NCI-H2171 treated with DMSO at 0.1 percent for 48 hours (cell line): ENCODE results near the gene TNF.

Experiments
- DNase-seq: peaks from one replicate; lab custom pipeline; 2025; lab: John Stamatoyannopoulos, UW

The TNF gene

GRCh38 chr6:31544676-31545075, 30.7 kb upstream of the TNF start:
- DNase-seq, result no peak

DNA sequence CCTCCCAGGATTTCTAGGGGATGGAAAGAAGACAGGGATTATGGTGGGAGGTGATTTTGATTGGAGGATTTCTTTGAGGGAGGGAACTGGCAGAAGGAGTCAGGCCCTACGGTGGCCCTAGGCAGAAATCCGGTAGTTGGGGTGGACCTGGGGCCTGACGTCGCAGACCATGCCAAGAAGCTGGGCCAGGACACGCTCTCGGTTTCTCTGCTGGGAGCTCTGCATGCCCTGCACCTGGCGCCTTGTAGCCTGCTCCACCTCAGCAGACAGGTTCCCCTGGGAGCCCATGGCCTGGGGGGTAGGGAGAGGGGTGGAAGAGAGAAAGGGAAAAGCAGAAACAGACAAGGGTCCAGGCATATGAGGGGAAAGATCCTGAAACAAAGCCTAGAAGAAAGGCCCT, 30.1 kb upstream of the TNF start:
- no peak for DNase-seq

DNA sequence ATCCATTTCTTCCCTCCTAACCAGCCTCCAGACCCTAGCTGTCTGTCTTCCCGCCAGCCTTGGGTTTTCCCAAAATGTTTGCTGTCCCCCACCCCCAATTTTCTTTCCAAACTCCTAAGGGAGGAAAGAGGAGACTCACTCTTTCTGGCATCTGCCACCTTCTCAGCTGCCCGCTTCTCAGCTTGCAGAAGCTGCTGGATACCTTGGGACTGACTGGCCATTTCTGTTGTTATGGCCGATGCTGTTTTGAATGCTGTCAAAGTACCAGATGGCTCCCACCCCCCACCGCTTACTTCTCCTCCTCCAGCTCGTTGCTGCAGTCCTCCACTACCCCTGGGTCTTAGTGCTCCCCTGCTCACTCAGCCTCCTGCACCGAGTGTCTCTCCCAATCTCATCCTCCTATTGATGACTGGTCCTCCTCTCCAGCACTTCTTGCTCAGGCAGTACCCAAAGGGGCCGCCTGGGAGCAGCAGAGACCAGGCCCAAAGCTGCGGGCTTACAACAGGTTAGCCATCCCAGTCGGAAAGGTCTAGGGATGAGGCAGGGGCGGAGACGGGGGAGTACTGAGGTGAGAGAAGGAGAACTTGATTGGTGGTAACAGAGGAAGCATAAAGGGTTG, 28.9 kb upstream of the TNF start, which contains the start of gene ATP6V1G2:
Gene ATP6V1G2, minus strand, starts transcription at position 270 of the 619 bp plus-strand sequence. Its CDS starts 49 bp downstream, at position 221.
- peak; percentile 98 for DNase-seq

DNA sequence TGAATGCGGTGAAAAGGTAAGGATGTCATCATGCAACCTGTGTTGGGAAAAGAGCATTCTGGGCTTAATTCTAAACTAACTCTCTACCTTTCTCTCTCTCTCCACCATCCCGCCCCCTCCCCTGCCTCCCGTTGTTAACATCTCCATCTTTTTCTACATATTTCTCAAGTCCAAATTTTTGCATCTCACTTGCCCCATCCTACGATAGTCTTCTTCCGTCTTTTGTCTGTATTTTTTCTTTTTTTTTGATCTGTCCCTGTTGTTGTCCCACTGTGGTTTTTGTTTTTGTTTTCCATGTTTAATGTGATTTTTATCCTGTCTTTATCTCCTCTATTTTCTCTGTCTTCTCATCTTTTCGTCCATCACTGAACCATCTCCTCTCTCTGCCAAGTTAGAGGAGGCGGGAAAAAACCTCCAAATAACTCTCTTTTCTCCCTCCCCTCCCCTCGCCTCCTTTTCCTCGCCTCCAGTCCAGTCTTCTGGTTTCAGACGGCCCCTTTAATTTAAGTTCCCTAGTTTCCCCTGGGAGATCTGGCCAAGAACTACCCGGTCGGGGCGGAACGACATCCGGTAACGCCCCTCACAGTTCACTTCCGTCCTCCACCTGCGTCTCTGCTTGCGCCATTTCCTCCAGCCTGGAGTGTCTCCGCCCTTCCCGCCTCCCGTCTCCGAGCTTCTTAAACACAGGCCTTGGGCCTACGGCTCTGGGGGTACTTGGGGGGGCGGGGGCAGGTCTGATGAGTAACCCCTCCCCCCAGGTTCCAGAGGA, 28.2 kb upstream of the TNF start, which contains the start of gene NFKBIL1:
Gene NFKBIL1, plus strand, starts transcription at position 651 of the 769 bp plus-strand sequence. Its CDS starts 87 bp downstream, at position 738.
- DNase-seq, result peak; percentile 99

DNA sequence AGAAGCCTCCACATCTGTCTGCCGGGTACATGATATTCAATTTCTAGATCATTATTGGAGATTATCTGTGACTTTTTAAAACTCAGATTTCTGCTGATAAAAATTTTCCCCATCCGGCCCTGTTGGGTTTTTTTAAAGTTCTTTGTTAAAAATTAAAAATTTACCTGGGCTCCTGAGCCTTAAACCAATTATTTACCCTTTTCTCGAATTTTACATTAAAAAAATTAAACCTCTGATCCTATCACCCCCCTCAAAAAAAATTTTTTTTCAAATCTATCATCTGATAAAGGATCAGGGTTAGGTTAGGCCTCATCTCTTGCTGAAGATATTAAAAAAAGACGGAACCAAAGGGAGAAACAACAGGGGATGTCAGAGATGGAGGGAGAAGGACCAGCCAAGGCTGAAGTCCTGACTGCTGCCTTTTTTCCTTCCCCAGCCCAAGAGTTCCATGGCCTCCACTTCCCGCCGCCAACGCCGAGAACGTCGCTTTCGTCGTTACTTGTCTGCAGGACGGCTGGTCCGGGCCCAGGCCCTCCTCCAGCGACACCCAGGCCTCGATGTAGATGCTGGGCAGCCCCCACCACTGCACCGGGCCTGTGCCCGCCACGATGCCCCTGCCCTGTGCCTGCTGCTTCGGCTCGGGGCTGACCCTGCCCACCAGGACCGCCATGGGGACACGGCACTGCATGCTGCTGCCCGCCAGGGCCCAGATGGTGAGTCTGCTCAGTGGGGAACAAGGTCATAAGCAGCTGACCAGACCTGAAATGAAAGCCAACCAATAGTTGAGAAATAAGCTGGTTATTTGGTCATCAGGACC, 27.4 kb upstream of the TNF start:
- DNase-seq, result no peak

GRCh38 chr6:31548544-31548873, 26.9 kb upstream of the TNF start:
- no peak for DNase-seq

GRCh38 chr6:31551371-31551770, 24.0 kb upstream of the TNF start:
- peak; percentile 13 for DNase-seq

- no peak for DNase-seq
Observed at GRCh38 chr6:31556307-31556706, 19.1 kb upstream of the TNF start.

GRCh38 chr6:31557443-31558317, 17.7 kb upstream of the TNF start:
- no peak for DNase-seq

DNA sequence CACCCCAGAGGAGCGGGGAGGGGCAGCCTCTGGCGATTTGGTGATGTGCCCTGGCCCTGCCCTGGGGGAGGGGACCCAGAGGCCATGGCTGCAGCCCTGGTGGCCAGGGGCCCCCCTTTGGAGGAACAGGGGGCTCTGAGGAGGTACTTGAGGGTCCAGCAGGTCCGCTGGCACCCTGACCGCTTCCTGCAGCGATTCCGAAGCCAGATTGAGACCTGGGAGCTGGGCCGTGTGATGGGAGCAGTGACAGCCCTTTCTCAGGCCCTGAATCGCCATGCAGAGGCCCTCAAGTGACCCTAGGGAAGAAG, 17.1 kb upstream of the TNF start:
- DNase-seq, result no peak

DNA sequence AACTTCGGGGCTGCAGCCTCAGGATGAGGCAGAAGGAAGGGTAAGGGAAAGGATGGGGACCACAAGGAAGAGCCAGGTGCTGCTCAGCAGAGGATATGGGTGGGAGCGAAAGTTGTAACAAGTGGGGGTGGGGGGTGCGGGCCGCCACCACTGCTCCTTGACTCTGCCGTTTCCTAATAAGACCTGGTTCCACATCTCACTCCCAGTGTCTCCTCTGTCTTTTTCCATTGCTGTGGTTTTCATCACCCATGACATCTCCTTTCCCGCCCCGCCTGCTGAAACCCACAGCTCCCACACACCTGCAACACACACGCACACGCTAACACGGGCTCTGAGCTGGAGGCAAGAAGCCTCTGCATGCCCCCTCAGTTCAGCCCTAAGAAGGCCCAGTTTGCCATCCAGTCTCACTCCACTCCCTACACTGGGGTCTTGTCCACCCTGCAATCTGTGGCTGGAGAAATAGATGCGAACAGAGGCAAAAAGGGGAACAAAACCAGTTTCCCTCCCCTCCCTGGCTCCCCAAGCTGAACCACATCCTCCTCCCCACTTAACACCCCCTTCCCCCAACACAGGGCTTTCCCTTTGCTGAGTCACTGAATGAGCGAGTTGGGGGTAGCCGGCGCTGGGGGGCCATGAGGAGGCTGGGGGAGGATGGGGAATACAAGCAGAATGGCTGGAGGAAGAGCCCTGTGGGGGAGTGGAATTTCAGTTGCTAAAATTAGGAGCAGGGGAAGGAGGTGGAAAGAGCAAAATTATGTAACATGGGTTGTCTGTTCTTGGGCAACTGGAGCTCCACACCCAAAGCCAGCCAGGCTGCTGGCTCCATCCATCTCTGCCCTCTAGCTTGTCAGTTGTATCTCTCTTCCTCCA, 16.5 kb upstream of the TNF start:
- DNase-seq, result no peak

GRCh38 chr6:31559606-31559957, 15.8 kb upstream of the TNF start:
- no peak for DNase-seq

GRCh38 chr6:31559958-31560696, 15.2 kb upstream of the TNF start:
- DNase-seq, result no peak

DNA sequence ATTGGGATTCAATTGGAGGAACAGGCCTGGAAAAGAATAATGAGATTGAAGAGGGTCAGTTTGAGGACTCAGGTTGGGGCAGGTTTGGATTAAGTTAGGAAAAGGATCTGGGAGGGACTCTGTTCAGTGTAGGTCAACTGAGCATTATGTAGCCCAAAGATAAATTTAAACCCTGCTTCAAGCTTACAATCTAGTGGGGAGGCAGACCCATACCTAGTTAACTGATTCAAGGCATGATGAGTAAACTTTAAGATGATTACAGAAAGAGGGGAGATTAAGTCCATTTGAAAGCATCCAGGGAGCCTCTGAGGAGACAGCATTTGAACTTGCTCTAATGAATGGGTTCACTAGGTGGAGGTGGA, 14.7 kb upstream of the TNF start:
- no peak for DNase-seq

GRCh38 chr6:31567531-31568370, 7.6 kb upstream of the TNF start:
- DNase-seq, result no peak

GRCh38 chr6:31568537-31568961, 6.8 kb upstream of the TNF start:
- no peak for DNase-seq

DNA sequence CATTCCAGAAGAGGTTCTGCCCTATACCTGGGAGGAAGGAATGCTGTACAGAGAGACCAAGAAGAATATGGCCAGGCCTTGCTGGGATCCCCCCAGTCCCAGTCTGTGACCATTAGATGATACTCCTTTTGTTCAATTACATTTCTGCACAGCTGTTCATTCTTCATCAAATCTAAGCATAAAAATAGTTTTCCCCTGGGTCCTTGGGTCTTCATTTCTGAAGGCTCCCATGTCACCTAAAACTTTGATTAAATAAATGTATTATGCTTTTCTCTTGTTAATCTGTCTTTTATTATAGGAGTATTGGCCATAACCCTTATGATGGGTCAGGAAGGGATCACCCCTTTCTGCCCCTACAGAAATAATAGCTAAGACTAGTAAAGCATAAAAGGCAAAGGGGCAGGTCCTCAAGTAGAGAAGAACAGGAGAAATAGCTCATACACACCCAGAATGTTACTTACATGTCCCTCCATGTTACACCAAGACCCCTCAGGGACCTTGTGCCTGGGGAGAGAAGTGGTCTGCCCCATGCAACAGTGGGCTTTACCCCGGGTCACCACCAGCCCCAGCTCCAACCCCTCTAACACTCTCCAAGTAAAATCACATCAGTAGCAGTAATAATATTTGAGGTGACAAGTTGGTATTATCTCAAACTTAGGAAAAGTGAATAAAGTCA, 5.4 kb upstream of the TNF start:
- DNase-seq, result no peak

DNA sequence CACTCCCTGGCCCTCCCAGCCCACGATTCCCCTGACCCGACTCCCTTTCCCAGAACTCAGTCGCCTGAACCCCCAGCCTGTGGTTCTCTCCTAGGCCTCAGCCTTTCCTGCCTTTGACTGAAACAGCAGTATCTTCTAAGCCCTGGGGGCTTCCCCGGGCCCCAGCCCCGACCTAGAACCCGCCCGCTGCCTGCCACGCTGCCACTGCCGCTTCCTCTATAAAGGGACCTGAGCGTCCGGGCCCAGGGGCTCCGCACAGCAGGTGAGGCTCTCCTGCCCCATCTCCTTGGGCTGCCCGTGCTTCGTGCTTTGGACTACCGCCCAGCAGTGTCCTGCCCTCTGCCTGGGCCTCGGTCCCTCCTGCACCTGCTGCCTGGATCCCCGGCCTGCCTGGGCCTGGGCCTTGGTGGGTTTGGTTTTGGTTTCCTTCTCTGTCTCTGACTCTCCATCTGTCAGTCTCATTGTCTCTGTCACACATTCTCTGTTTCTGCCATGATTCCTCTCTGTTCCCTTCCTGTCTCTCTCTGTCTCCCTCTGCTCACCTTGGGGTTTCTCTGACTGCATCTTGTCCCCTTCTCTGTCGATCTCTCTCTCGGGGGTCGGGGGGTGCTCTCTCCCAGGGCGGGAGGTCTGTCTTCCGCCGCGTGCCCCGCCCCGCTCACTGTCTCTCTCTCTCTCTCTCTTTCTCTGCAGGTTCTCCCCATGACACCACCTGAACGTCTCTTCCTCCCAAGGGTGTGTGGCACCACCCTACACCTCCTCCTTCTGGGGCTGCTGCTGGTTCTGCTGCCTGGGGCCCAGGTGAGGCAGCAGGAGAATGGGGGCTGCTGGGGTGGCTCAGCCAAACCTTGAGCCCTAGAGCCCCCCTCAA, 3.1 kb upstream of the TNF start, which contains the start of gene LTA:
Gene LTA, plus strand, starts transcription at position 249 of the 871 bp plus-strand sequence. Its CDS starts 454 bp downstream, at position 703.
- no peak for DNase-seq
